Embryonic facial prominence (tissue), 1 donor: ENCODE results near the gene PLAGL1.
"Not testable (repeated sequence)": the region's sequence is repeated elsewhere in the genome, so short reads cannot be mapped to it uniquely, and the experiment has no call there.

Experiments
- DNase-seq: peaks from one replicate; pipeline ENCODE4 v3.0.0-alpha.2; 2016; ENCODE audit errors: extremely low spot score

Gene PLAGL1

DNA sequence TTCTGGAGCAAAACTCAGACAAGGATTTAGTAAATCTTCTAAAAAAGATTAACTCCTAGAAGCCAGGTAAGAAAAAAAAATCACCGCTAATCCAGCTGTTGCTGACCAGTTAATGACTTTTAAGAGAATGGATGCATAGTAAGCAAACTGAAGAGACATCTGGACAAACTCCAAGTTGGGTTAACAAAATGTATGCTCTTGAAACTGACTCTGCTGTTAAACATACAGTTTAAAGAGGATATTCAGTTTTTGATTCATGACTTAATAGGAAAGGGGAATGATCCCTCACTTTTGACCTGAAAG is 70.4 kb downstream of the PLAGL1 start:
- no peak for DNase-seq

DNA sequence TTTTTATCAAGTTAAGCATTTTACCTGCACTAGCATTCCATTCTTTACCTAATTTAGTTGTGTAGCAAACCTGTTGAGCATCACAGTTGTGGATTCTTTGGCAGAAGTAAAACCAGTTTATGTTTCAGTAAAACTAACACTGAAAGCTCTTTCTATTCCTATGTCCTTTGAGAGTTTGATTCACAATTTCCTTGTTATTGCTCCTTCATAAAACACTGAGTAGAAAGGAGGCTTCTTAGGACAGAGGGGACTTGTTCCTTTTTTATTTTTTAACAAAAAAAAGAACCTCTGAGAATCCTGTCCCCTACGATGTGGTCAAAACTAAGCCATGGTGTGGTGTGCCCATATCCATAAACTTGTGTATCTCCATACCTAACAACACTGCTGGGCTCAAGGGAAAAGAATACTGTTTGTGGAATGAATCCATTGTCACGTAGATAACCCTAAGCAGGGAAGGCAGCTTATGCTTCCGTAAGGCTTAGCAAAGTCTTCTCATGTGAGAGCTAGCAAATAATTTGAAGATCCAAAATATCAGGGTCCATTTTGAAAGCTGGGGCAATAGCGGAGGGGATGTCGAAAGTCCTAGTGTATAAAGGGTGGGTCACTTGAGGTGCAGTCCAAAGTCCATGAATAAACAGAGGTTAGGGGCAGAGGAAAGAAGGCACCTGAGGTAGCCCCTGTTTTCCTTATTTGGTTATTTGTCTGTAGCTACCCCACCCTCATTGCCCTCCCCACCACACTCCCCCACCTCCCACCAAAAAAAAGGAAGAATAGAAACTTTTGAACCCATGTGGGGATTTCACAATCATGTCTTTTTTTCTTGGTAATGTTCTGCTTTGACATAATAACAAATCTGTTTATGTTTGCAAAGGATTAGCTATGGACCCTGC is 71.0 kb downstream of the PLAGL1 start:
- DNase-seq, result no peak

DNA sequence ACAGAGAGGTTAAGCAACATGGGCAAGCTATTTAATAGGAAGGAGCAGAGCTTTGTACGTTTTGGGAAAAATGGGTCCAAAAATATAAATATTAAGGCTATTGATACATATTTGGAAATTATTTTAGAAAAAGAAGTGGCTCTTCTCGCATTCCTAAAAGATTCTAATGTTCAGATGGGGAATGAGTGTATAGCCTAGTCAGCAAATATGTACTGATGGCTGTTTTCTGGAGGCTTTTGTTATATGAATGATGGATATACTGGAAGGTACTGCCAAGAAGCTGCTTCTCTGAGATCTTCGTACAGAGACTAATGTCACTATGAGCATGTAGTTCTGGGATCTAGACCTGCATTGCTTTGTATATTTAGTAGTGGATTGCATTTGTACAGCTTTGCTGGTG is 71.7 kb downstream of the PLAGL1 start:
- DNase-seq, result no peak

DNA sequence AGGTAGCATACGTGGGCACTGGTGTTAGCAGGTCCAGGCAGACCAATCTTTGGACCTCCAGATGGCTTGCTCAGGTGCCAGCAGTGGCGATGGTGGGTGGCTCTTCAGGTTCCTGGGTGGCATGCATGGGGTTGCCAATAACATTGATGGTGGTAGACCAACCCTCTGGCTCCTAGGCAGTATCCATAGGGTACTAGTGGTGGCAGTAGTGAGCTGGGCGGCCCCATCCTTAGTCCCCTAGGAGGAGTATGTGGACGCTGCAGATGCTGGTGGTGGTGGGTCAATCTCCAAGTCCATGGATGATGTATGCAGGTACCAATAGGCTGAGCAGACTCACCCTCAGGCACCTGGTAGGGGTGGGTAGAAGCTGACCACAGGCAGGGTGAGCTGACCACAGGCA is 73.2 kb downstream of the PLAGL1 start:
- DNase-seq, result no peak

DNA sequence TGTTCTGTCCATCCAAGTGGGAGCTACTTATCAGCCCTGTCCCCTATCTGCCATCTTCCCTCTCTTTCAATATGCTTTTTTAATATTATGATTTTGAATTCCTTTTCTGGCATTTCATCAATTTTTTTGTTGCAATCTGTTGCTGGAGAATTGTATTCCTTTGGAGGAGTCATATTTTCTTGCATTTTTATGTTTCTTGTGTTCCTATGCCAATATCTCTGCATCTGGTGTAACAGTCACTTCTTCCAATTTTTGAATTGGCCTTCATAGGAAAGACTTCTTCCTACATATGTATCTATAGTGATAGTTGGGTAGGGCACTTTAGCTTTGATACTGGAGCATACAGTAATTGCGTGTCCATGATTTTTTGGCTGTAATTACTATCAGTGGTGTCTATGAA is 73.7 kb downstream of the PLAGL1 start:
- DNase-seq, result no peak

DNA sequence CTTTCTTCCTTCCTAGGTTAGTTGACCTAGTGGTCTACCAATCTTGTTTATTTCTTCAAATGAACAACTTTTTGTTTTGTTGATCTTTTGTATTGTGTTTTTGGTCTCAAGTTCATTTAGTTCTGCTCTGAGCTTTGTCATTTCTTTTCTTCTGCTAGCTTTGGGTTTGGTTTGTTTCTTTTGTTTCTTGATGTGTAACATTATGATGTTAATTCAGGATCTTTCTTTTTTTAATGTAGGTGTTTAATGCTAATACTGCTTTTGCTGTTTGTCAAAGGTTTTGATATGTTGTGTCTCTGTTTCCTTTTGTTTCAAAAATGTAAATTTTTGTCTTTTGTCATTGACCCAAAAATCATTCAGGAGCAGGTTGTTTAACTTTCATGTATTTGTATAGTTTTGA is 78.1 kb downstream of the PLAGL1 start:
- DNase-seq, result no peak

DNA sequence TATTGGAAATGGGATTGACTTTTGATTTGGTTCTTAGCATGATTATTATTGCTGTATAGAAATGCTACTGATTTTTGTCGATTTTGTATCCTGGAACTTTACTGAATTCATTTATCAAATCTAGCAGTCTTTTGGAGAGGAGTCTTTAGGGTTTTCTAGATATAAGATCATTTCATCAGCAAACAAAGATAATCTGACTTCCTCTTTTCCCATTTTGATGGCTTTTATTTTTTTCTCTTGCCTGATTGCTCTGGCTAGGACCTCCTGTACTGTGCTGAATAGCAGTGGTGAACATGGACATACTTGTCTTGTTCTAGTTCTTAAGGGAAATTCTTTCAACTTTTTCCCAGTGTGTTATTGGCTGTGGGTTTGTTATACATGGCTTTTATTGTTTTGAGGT is 79.2 kb downstream of the PLAGL1 start:
- no peak for DNase-seq

DNA sequence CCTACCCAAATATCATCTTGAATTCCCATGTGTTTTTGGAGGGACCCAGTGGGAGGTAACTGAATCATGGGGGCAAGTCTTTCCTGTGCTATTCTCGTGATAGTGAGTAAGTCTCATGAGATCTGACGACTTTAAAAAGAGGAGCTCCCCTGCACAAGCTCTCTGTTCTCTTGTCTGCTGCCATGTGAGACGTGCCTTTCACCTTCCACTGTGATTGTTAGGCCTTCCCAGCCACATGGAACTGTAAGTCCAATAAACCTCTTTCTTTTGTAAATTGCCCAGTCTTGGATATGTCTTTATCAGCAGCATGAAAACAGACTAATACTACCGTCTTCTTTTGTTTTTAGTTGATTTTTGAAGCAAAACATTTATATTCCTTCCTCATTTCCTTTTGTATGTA is 91.0 kb downstream of the PLAGL1 start:
- not testable (repeated sequence) for DNase-seq

DNA sequence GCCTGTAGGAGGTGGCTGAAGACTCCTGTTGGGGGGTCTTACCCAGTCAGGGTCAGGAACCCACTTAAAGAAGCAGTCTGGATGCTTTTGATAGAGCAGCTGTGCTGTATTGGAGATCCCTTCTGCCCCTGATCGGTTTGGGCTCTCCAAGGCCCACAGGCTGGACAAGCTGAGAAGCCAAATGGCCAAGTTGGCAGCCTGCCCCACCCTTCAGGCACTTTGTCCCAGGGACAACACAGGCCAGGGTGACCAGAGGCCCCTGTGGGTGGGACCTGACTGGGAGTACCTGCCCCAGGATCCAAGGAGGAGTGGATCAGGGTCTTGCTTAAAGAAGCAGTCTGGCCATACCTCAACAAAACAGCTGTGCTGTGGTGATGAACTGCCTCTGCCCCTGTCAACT is 95.4 kb downstream of the PLAGL1 start:
- no peak for DNase-seq

DNA sequence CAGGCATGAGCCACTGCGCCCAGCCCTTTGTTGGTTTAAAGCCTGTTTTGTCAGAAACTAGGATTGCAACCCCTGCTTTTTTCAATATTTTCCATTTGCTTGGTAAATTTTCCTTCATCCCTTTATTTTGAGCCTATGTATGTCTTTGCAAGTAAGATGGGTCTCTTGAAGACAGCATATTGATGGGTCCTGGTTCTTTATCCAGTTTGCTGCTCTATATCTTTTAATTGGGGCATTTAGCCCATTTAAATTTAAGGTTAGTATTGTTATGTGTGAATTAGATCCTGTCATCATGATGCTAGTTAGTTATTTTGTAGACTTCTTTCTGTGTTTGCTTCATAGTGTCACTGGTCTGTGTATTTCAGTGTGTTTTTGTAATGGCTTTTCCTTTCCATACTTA is 97.0 kb downstream of the PLAGL1 start:
- no peak for DNase-seq

DNA sequence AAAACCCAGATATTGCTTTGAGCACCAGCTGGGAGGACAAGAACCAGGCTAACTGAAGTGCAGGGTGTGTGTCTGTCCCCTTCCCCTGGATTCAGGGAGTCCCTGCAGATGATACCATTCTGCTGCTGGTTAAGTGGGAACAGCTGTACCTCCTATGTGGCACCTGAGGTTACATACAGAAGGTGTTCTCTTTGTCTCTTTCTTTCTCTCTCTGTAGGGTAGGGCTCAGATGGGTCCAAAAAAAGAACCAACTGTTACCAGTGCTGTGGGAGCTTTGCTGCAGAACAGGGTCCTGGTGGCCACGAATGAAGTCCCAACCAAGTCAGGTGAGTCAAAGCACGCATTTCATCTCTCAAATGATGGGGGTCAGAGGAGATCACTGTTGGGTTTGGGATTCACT is 105.2 kb downstream of the PLAGL1 start:
- no peak for DNase-seq

DNA sequence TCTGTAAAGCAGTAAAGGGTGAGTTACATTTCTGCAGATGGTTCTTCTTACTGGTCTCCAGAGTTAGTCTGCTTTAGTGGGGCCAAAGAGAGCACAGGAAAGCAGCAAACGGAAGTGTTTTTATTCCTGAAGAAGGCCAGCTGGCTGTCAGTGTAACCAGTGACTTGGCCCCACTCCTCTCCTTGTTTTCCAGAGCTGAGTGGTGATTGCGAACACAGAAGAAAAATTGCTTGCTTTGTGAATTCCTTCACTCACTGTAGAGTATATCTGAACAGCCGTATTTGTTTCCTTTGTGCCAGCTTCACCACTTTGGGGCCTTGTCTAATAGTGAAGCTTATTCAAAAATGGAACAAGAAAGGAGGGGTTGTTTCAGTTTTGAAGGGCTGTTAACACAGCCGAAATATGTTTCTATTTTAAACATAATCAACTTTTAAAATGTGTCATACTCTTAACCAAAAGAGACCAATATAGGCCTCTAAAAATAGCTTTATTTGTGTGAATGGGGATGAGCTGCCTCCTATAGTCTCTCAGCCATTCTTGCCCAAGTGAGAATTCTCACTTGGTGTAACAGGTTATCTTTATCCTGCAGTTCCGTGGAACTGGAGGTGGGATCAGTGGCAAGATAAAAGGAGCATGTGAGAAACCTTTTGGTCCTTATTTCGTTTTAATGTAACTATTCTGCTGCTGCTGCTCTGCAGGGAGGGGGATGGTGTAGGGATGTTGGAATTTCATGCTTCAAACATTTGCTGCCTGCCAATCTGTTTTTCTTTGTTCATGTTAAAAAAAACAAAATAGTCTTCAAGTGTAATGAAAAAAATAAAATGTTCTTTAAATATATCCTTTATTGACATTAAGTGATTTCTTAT is 105.9 kb downstream of the PLAGL1 start:
- no peak for DNase-seq

DNA sequence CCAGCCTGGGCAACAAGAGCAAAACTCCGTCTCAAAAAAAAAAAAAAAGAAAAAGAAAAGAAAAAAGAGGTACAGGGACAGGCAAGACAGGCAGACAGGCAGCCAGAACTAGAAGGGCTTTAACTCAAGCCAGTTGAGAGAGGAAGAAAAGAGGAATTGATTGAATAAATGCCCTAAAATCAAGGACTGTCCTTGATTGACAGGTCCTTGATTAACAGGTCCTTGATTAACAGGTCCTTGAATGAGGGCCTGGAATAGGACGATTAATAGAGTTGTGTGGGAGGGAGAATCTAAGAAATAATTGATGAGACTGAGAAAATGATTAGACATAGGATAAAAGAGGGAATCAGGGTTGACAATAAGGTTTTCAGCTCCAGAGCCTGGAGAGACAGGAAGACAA is 107.7 kb downstream of the PLAGL1 start:
- no peak for DNase-seq

DNA sequence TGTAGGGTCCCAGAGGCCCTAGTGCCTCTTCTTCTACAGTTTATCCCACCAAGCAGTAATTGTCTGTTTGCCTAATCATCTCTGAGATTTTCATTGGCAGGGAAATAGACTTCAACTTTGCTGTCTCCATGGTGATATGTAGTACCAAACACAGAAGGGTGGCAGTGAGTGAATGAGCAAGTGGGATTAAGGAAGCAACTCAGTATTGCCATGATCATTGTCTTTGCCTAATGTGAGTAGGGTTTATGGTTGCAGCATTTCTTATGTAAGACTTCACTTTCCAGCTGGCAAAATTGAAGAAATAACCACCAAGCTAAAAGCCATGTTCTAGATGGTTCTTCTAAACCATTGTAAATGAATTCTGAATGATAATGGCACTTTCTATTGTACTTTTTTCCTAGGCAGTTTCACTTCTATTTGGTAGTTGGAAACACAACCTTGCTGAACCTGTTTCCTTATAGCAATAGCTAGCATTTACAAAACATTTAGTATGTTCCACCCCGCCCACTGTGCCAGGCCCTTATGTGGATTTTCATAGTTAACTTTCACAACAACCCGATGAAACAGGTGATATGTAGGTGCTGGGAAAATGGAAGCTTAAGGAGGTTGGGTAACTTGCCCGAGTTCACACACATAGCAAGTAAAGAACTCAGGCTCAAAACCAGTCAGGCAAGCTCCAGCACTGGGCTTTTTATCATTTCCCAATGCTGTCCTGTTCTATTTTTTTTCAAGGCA is 111.8 kb downstream of the PLAGL1 start:
- DNase-seq, result no peak

DNA sequence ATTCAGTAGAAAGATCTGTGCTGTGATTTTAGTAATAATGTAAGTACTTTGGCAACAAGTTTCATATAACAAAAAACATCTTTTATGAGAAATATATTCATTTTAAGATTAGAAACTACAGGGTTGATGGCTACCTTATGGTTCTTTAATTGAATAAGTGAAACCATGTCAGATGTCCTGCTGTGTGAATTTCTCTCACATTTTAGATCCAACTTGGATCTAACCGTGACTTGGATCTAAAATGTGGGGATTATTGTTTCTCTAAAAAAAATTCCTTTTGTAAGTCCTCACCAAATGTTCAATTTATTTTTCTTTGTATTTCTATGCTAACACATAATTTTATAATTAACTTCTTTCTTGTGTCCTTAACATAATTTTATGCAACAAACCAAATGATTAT is 113.4 kb downstream of the PLAGL1 start:
- DNase-seq, result no peak
